Endodermal cell (in vitro differentiated cells): Measurements from ENCODE around the gene ZFYVE16. TPM values are rescaled to one million over a fixed set of nuclear protein-coding genes. Genes with fewer than 3 reads are reported as not detected.
"Not testable (repeated sequence)": the region's sequence is repeated elsewhere in the genome, so short reads cannot be mapped to it uniquely, and the experiment has no call there.

Source experiments
- DNase-seq: peaks from one replicate; pipeline ENCODE4 v3.0.0-alpha.2; 2017
- H3K27ac ChIP-seq: 2 replicates; pipeline ENCODE4 v1.5.1; 2013; ENCODE audit warnings: mild to moderate bottlenecking, low read depth, low read length, moderate library complexity
- H3K27me3 ChIP-seq: 2 replicates; pipeline ENCODE4 v1.6.1; 2013; ENCODE audit warnings: mild to moderate bottlenecking, low read length, moderate library complexity; ENCODE audit not compliant: insufficient read depth, control insufficient read depth, poor library complexity, severe bottlenecking
- H3K36me3 ChIP-seq: 2 replicates; pipeline ENCODE4 v1.7.0; 2013; ENCODE audit warnings: mild to moderate bottlenecking, low read length, moderate library complexity; ENCODE audit not compliant: control insufficient read depth, insufficient read depth
- H3K4me1 ChIP-seq: one replicate; pipeline ENCODE4 v1.7.0; 2013; ENCODE audit warnings: low read length; ENCODE audit not compliant: control insufficient read depth, insufficient read depth
- H3K4me3 ChIP-seq: 2 replicates; pipeline ENCODE4 v1.5.1; 2013; ENCODE audit warnings: mild to moderate bottlenecking, low read length, moderate library complexity
- H3K9ac ChIP-seq: 2 replicates; pipeline ENCODE4 v1.6.1; 2013; ENCODE audit warnings: mild to moderate bottlenecking, low read length, moderate library complexity; ENCODE audit not compliant: poor library complexity, severe bottlenecking; ENCODE audit errors: extremely low read depth
- H3K9me3 ChIP-seq: 2 replicates; pipeline ENCODE4 v1.6.1; 2013; ENCODE audit warnings: mild to moderate bottlenecking, low read length, moderate library complexity; ENCODE audit not compliant: control insufficient read depth
- H3K27ac Mint-ChIP-seq: 2 replicates; pipeline ENCODE4 v1.8.0; 2020; ENCODE audit warnings: mixed read lengths
- H3K27me3 Mint-ChIP-seq: 2 replicates; pipeline ENCODE4 v1.8.0; 2021; ENCODE audit warnings: mild to moderate bottlenecking, mixed read lengths; ENCODE audit not compliant: insufficient read depth
- H3K36me3 Mint-ChIP-seq: 2 replicates; pipeline ENCODE4 v1.8.0; 2020; ENCODE audit warnings: low read depth, mixed read lengths
- H3K4me1 Mint-ChIP-seq: 2 replicates; pipeline ENCODE4 v1.8.0; 2020; ENCODE audit warnings: mixed read lengths
- H3K4me3 Mint-ChIP-seq: 2 replicates; pipeline ENCODE4 v1.8.0; 2020; ENCODE audit warnings: mild to moderate bottlenecking, moderate library complexity, mixed read lengths
- H3K9me3 Mint-ChIP-seq: 2 replicates; pipeline ENCODE4 v1.8.0; 2020; ENCODE audit warnings: mild to moderate bottlenecking, mixed read lengths
- CTCF ChIP-seq: fragments of 200-600 bp; sonication (generic); conservative IDR thresholded peaks from 2 replicates; pipeline ENCODE4 v1.5.0; 2021; ENCODE audit warnings: antibody characterized with exemption, mild to moderate bottlenecking
- WGBS, 2 experiments: methylation state at CpG; one replicate each; pipeline versions ENCODE4 v1.1.5 to v1.1.7; 2013; ENCODE audit warnings: missing lambda C conversion rate in 2 of 2, mixed read lengths in 1 of 2; ENCODE audit not compliant: insufficient coverage in 1 of 2, insufficient read length in 1 of 2; 5-methylcytosine and 5-hydroxymethylcytosine counted together
- total RNA-seq, 2 donors: library from RNA; stranded (reverse); fragmentation: NEBNext Ultra II Directional in 1 of 2; extraction: Animal tissue kit (Norgen Biotek cat#: 25700) in 1 of 2; gene quantifications; 2 replicates in 1 of 2; 3 replicates in 1 of 2; pipeline ENCODE4 v1.2.1, GENCODE V29; 2021

ZFYVE16 gene
- total RNA-seq, 2 donors from 2014 or later = 58.3 to 85.0 TPM

- no peak for DNase-seq
- Histone ChIP-seq H3K9me3 (no peaks in the 10 kb centered on the region), H3K9ac (no peak overlapping the region), H3K27me3 (no peaks in the 10 kb centered on the region), H3K27ac (no peak overlapping the region), H3K4me3 (no peak overlapping the region), H3K4me1 (no peaks in the 10 kb centered on the region), H3K36me3 (no peaks in the 10 kb centered on the region)
- Mint-ChIP-seq H3K27ac (no peak overlapping the region), H3K27me3 (no peaks in the 10 kb centered on the region), H3K36me3 (no peaks in the 10 kb centered on the region), H3K9me3 (peaks cover 18% of the 10 kb centered on the region), H3K4me3 (no peak overlapping the region), H3K4me1 (no peaks in the 10 kb centered on the region)
- WGBS, 2 experiments = 86 to 100% methylated on average over 1 of the region's 1 CpG
- peak; percentile 32 for TF ChIP-seq CTCF
Measured at GRCh38 chr5:80399526-80400239, 8.2 kb upstream of the ZFYVE16 start.

GRCh38 chr5:80400368-80400767 lies 7.5 kb upstream of the ZFYVE16 start:
- H3K4me1 Mint-ChIP-seq, H3K4me3 ChIP-seq, H3K4me3 Mint-ChIP-seq, H3K27ac ChIP-seq, H3K36me3 ChIP-seq, H3K9ac ChIP-seq, H3K27me3 ChIP-seq, H3K9me3 ChIP-seq, H3K4me1 ChIP-seq, H3K27ac Mint-ChIP-seq, H3K27me3 Mint-ChIP-seq, H3K36me3 Mint-ChIP-seq, DNase-seq: not testable (repeated sequence)
- WGBS, 2 experiments = 83% methylated on average over 1 of the region's 1 CpG; no CpG with 5 or more reads in 1 of the 2 experiments
- peaks cover 18% of the 10 kb centered on the region for H3K9me3 Mint-ChIP-seq

GRCh38 chr5:80403782-80404181 lies 4.1 kb upstream of the ZFYVE16 start:
- no peaks in the 10 kb centered on the region for H3K27me3 Mint-ChIP-seq
- H3K4me3 Mint-ChIP-seq = no peak overlapping the region
- Histone ChIP-seq H3K9me3 (no peaks in the 10 kb centered on the region), H3K4me3 (no peak overlapping the region), H3K27me3 (no peaks in the 10 kb centered on the region), H3K27ac (no peak overlapping the region), H3K36me3 (no peaks in the 10 kb centered on the region), H3K9ac (no peak overlapping the region), H3K4me1 (no peaks in the 10 kb centered on the region)
- no peak for DNase-seq
- 86 to 89% methylated on average over 1 to 2 of the region's 2 CpGs for WGBS, 2 experiments
- H3K4me1 Mint-ChIP-seq = no peaks in the 10 kb centered on the region
- H3K27ac Mint-ChIP-seq = no peak overlapping the region
- no peaks in the 10 kb centered on the region for H3K36me3 Mint-ChIP-seq
- no peak for TF ChIP-seq CTCF
- H3K9me3 Mint-ChIP-seq = no peaks in the 10 kb centered on the region
